ENCODE results near the gene CIB4.

Gene CIB4

GRCh38 chr2:26618611-26619010 lies 22.6 kb downstream of the CIB4 start:
- TF ChIP-seq CTCF (IDR thresholded peaks at IDR 0.05; ENCODE audit: low read depth, low read length, missing control alignments), result no peak
- H3K27ac ChIP-seq, result no peak overlapping the region
- peaks cover 44% of the 10 kb centered on the region for H3K27me3 ChIP-seq (replicated peaks)
- no peak for DNase-seq
- no peak overlapping the region for H3K4me3 ChIP-seq (ENCODE audit: low read depth, low read length)
- H3K36me3 ChIP-seq (replicated peaks), result no peaks in the 10 kb centered on the region
- in situ Hi-C loops (cut with HindIII; ENCODE audit: low pct_ligation_motif_present, low sequenced_read_pairs), result no loop called here

- in situ Hi-C loops (cut with HindIII; ENCODE audit: low pct_ligation_motif_present, low sequenced_read_pairs), result no loop called here
- no peaks in the 10 kb centered on the region for H3K36me3 ChIP-seq (replicated peaks)
- DNase-seq, result no peak
- no peak overlapping the region for H3K4me3 ChIP-seq (ENCODE audit: low read depth, low read length)
- H3K27ac ChIP-seq, result no peak overlapping the region
- H3K27me3 ChIP-seq (replicated peaks), result peaks cover 54% of the 10 kb centered on the region
- no peak for TF ChIP-seq CTCF (IDR thresholded peaks at IDR 0.05; ENCODE audit: low read depth, low read length, missing control alignments)
Measured at GRCh38 chr2:26617588-26618083, 23.5 kb downstream of the CIB4 start.

- Histone ChIP-seq H3K27ac (no peak overlapping the region), H3K27me3 (replicated peaks) (peaks cover 56% of the 10 kb centered on the region), H3K4me3 (ENCODE audit: low read depth, low read length) (no peak overlapping the region), H3K36me3 (replicated peaks) (no peaks in the 10 kb centered on the region)
- no peak for DNase-seq
- TF ChIP-seq CTCF (IDR thresholded peaks at IDR 0.05; ENCODE audit: low read depth, low read length, missing control alignments), result no peak
- in situ Hi-C loops (cut with HindIII; ENCODE audit: low pct_ligation_motif_present, low sequenced_read_pairs), result no loop called here
Measured at GRCh38 chr2:26616706-26617587, 24.2 kb downstream of the CIB4 start.

- Histone ChIP-seq H3K4me3 (ENCODE audit: low read depth, low read length) (no peak overlapping the region), H3K27ac (no peak overlapping the region), H3K27me3 (replicated peaks) (peaks cover 57% of the 10 kb centered on the region), H3K36me3 (replicated peaks) (no peaks in the 10 kb centered on the region)
- no peak for DNase-seq
- in situ Hi-C loops (cut with HindIII; ENCODE audit: low pct_ligation_motif_present, low sequenced_read_pairs), result no loop called here
- TF ChIP-seq CTCF (IDR thresholded peaks at IDR 0.05; ENCODE audit: low read depth, low read length, missing control alignments), result no peak
Measured at GRCh38 chr2:26615860-26616705, 25.1 kb downstream of the CIB4 start.

- no peak overlapping the region for H3K27ac ChIP-seq
- H3K36me3 ChIP-seq (replicated peaks), result no peaks in the 10 kb centered on the region
- no peak overlapping the region for H3K4me3 ChIP-seq (ENCODE audit: low read depth, low read length)
- H3K27me3 ChIP-seq (replicated peaks), result peaks cover 59% of the 10 kb centered on the region
- in situ Hi-C loops (cut with HindIII; ENCODE audit: low pct_ligation_motif_present, low sequenced_read_pairs), result no loop called here
- DNase-seq, result no peak
- TF ChIP-seq CTCF (IDR thresholded peaks at IDR 0.05; ENCODE audit: low read depth, low read length, missing control alignments), result peak; percentile 27
Measured at GRCh38 chr2:26615336-26615859, 25.8 kb downstream of the CIB4 start.
